Measurements from ENCODE around the gene FNDC3B.

GRCh38 chr3:172219750-172220149 is 180.4 kb downstream of the FNDC3B start:
- TF ChIP-seq EZH2 (IDR thresholded peaks at IDR 0.05; ENCODE audit: borderline replicate concordance, low read depth, low read length, severe bottlenecking) (no peak), MYC (IDR thresholded peaks at IDR 0.05; ENCODE audit: low read depth, low read length) (no peak), POLR2A (IDR thresholded peaks at IDR 0.05; ENCODE audit: low read depth, low read length) (no peak), POLR2AphosphoS5 (IDR thresholded peaks at IDR 0.05; ENCODE audit: insufficient read depth, low read depth, low read length) (no peak)
- TF ChIP-seq, protein P1, sequence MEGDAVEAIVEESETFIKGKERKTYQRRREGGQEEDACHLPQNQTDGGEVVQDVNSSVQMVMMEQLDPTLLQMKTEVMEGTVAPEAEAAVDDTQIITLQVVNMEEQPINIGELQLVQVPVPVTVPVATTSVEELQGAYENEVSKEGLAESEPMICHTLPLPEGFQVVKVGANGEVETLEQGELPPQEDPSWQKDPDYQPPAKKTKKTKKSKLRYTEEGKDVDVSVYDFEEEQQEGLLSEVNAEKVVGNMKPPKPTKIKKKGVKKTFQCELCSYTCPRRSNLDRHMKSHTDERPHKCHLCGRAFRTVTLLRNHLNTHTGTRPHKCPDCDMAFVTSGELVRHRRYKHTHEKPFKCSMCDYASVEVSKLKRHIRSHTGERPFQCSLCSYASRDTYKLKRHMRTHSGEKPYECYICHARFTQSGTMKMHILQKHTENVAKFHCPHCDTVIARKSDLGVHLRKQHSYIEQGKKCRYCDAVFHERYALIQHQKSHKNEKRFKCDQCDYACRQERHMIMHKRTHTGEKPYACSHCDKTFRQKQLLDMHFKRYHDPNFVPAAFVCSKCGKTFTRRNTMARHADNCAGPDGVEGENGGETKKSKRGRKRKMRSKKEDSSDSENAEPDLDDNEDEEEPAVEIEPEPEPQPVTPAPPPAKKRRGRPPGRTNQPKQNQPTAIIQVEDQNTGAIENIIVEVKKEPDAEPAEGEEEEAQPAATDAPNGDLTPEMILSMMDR (IDR thresholded peaks at IDR 0.05; ENCODE audit: extremely low read depth in 1 of 2, insufficient read depth in 1 of 2, low read depth in 1 of 2, low read length in 2 of 2): no peak
